HEK293 (cell line): ENCODE results near the gene CFAP99.
"Not testable (repeated sequence)": the region's sequence is repeated elsewhere in the genome, so short reads cannot be mapped to it uniquely, and the experiment has no call there.

Experiments
- CTCF ChIA-PET: fragments of 350-600 bp; formaldehyde crosslinking; extraction: SDS; loops from one replicate; lab custom pipeline; 2021; ENCODE audit warnings: antibody characterized with exemption; lab: Yijun Ruan, JAX
- POLR2A ChIA-PET: fragments of 300-600 bp; formaldehyde crosslinking; extraction: SDS; loops from one replicate; lab custom pipeline; 2020; ENCODE audit warnings: antibody characterized with exemption, inconsistent platforms; lab: Yijun Ruan, JAX
- H3K27ac ChIP-seq: fragments of 200-500 bp; sonication (Bioruptor generic); 2 replicates; pipeline ENCODE4 v1.5.1; 2014; ENCODE audit warnings: low read depth, low read length, control low read depth, inconsistent platforms; ENCODE audit errors: extremely low read depth
- H3K36me3 ChIP-seq, 2 experiments: fragments of 200-500 bp in 1 of 2; sonication (Bioruptor generic) in 1 of 2; 1 replicate in 1 of 2; 2 replicates in 1 of 2; pipeline ENCODE4 v1.5.1; 2014 to 2017; ENCODE audit warnings: inconsistent platforms in 2 of 2, low read length in 2 of 2; ENCODE audit not compliant: control insufficient read depth in 2 of 2, insufficient read depth in 1 of 2
- H3K4me1 ChIP-seq: fragments of 200-500 bp; sonication (Bioruptor generic); 2 replicates; pipeline ENCODE4 v1.5.1; 2014; ENCODE audit warnings: mild to moderate bottlenecking, low read length, inconsistent platforms; ENCODE audit not compliant: control insufficient read depth, insufficient read depth
- H3K4me3 ChIP-seq: 2 replicates; pipeline ENCODE4 v1.5.1; 2011; ENCODE audit warnings: low read depth, mild to moderate bottlenecking, control low read depth, low read length, moderate library complexity
- H3K9me3 ChIP-seq: fragments of 200-500 bp; sonication (Bioruptor generic); 2 replicates; pipeline ENCODE4 v1.5.1; 2014; ENCODE audit warnings: low read depth, low read length, inconsistent platforms; ENCODE audit not compliant: control insufficient read depth, insufficient read depth
- AEBP2 ChIP-seq: fragments of 450-650 bp; formaldehyde crosslinking; IDR thresholded peaks from 2 replicates; pipeline ENCODE4 v1.5.1; 2016; ENCODE audit warnings: missing biosample characterization, missing genetic modification characterization, borderline replicate concordance
- ATF2 ChIP-seq: fragments of 450-650 bp; formaldehyde crosslinking; IDR thresholded peaks from 2 replicates; pipeline ENCODE4 v1.5.1; 2016; ENCODE audit warnings: missing biosample characterization, missing genetic modification characterization, low read depth
- GFI1B ChIP-seq: fragments of 450-650 bp; formaldehyde crosslinking; IDR thresholded peaks from 2 replicates; pipeline ENCODE4 v1.5.1; 2016; ENCODE audit warnings: missing biosample characterization, missing genetic modification characterization
- HOXC10 ChIP-seq: sonication (generic); formaldehyde crosslinking; IDR thresholded peaks from 2 replicates; pipeline ENCODE4 v1.8.1; 2023; ENCODE audit warnings: mild to moderate bottlenecking, missing genetic modification reagents
- REPIN1 ChIP-seq: fragments of 450-650 bp; formaldehyde crosslinking; IDR thresholded peaks from 2 replicates; pipeline ENCODE4 v1.5.1; 2017; ENCODE audit warnings: missing biosample characterization, missing genetic modification characterization, low read depth
- SP3 ChIP-seq: fragments of 450-650 bp; formaldehyde crosslinking; IDR thresholded peaks from 2 replicates; pipeline ENCODE4 v1.5.1; 2016; ENCODE audit warnings: missing biosample characterization, missing genetic modification characterization
- ZBTB17 ChIP-seq: fragments of 450-650 bp; formaldehyde crosslinking; IDR thresholded peaks from 2 replicates; pipeline ENCODE4 v1.5.1; 2016; ENCODE audit warnings: missing biosample characterization, missing genetic modification characterization
- ZNF121 ChIP-seq: fragments of 450-650 bp; formaldehyde crosslinking; IDR thresholded peaks from 2 replicates; pipeline ENCODE4 v1.5.1; 2016; ENCODE audit warnings: missing biosample characterization, missing genetic modification characterization
- ZNF138 ChIP-seq: fragments of 450-650 bp; formaldehyde crosslinking; IDR thresholded peaks from 2 replicates; pipeline ENCODE4 v1.5.1; 2016; ENCODE audit warnings: missing biosample characterization, missing genetic modification characterization, borderline replicate concordance
- ZNF146 ChIP-seq: fragments of 450-650 bp; formaldehyde crosslinking; IDR thresholded peaks from 2 replicates; pipeline ENCODE4 v1.5.1; 2016; ENCODE audit warnings: missing biosample characterization, missing genetic modification characterization
- ZNF175 ChIP-seq: fragments of 450-650 bp; formaldehyde crosslinking; IDR thresholded peaks from 2 replicates; pipeline ENCODE4 v1.5.1; 2016; ENCODE audit warnings: missing biosample characterization, missing genetic modification characterization
- ZNF324 ChIP-seq: fragments of 450-650 bp; formaldehyde crosslinking; IDR thresholded peaks from 2 replicates; pipeline ENCODE4 v1.5.1; 2016; ENCODE audit warnings: missing biosample characterization, missing genetic modification characterization
- ZNF341 ChIP-seq: fragments of 450-650 bp; formaldehyde crosslinking; IDR thresholded peaks from 2 replicates; pipeline ENCODE4; 2016; ENCODE audit warnings: low read depth, missing biosample characterization, missing genetic modification characterization
- ZNF37A ChIP-seq: fragments of 450-650 bp; IDR thresholded peaks from 2 replicates; pipeline ENCODE4 v1.5.1; 2018; ENCODE audit warnings: missing biosample characterization, missing genetic modification characterization
- ZNF391 ChIP-seq: fragments of 450-650 bp; formaldehyde crosslinking; IDR thresholded peaks from 2 replicates; pipeline ENCODE4 v1.5.1; 2016; ENCODE audit warnings: low read depth, missing biosample characterization, missing genetic modification characterization, borderline replicate concordance
- ZNF426 ChIP-seq: fragments of 450-650 bp; formaldehyde crosslinking; IDR thresholded peaks from 2 replicates; pipeline ENCODE4 v1.5.1; 2017; ENCODE audit warnings: missing biosample characterization, missing genetic modification characterization, mild to moderate bottlenecking, inconsistent platforms, moderate library complexity
- ZNF473 ChIP-seq: fragments of 450-650 bp; formaldehyde crosslinking; IDR thresholded peaks from 2 replicates; pipeline ENCODE4 v1.5.1; 2017; ENCODE audit warnings: missing biosample characterization, missing genetic modification characterization
- ZNF510 ChIP-seq: fragments of 450-650 bp; formaldehyde crosslinking; IDR thresholded peaks from 2 replicates; pipeline ENCODE4 v1.5.1; 2018; ENCODE audit warnings: mild to moderate bottlenecking, missing genetic modification characterization, missing biosample characterization; ENCODE audit not compliant: insufficient replicate concordance
- ZNF555 ChIP-seq: fragments of 450-650 bp; formaldehyde crosslinking; conservative IDR thresholded peaks from 2 replicates; pipeline ENCODE4 v1.5.1; 2017; ENCODE audit warnings: missing biosample characterization, mild to moderate bottlenecking, missing genetic modification characterization, inconsistent platforms
- ZNF560 ChIP-seq: fragments of 450-650 bp; formaldehyde crosslinking; IDR thresholded peaks from 2 replicates; pipeline ENCODE4 v1.5.1; 2017; ENCODE audit warnings: missing biosample characterization, missing genetic modification characterization, borderline replicate concordance
- ZNF561 ChIP-seq: fragments of 450-650 bp; IDR thresholded peaks from 2 replicates; pipeline ENCODE4 v1.5.1; 2018; ENCODE audit warnings: missing biosample characterization, missing genetic modification characterization, borderline replicate concordance
- ZNF600 ChIP-seq: fragments of 450-650 bp; formaldehyde crosslinking; IDR thresholded peaks from 2 replicates; pipeline ENCODE4 v1.5.1; 2016; ENCODE audit warnings: missing biosample characterization, missing genetic modification characterization
- ZNF777 ChIP-seq: fragments of 450-650 bp; formaldehyde crosslinking; IDR thresholded peaks from 2 replicates; pipeline ENCODE4 v1.5.1; 2017; ENCODE audit warnings: missing biosample characterization, missing genetic modification characterization, borderline replicate concordance
- ZNF791 ChIP-seq: fragments of 450-650 bp; formaldehyde crosslinking; IDR thresholded peaks from 2 replicates; pipeline ENCODE4 v1.5.1; 2016; ENCODE audit warnings: missing biosample characterization, missing genetic modification characterization
- TF ChIP-seq, protein P1 (sequence below): fragments of 450-650 bp; formaldehyde crosslinking; IDR thresholded peaks from 2 replicates; pipeline ENCODE4 v1.5.1; 2017; ENCODE audit warnings: missing biosample characterization, mild to moderate bottlenecking, missing genetic modification characterization, moderate library complexity

Gene CFAP99

DNA sequence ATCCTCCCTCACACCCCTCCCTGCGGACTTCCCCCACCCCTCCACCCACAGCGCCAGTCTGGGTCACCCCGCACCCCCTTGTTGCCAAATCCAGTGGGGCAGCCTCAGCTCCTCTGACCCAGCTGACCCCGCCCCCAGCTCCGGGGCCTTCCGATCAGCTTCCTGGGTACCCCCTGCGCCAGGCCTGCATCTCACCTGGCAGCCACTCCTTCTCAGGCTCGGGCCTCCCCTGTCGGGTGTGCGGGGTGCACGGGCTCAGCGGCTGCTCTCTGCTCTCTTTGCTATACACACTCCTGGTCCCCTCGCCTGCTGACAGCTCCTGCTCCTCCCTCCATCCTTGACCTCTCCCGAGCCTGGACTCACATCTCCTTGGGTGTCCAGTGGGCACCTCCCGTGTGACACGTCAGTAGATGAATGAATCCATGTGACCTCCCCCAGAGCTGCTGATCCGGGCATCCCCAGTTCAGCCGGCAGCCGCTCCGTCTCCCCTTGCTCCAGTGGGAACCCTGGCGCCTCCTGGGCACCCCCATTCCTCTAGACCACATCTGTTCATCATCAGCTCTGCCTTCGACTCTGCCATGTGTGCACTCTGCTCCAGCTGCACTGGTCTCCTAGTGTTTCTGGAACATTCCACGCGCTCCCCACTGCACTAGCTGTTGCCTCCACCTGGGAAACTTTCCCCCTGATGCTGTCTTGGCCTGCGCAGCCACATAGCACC lies 9.9 kb downstream of the CFAP99 start:
- POLR2A ChIA-PET, result no interaction called here
- H3K36me3 ChIP-seq, result no peaks in the 10 kb centered on the region
- CTCF ChIA-PET, result interaction anchor here (0.6 kb wide), 1 partner anchor 10 kb away, joined by 4 read pairs; the partner anchor contains the start of gene CFAP99

DNA sequence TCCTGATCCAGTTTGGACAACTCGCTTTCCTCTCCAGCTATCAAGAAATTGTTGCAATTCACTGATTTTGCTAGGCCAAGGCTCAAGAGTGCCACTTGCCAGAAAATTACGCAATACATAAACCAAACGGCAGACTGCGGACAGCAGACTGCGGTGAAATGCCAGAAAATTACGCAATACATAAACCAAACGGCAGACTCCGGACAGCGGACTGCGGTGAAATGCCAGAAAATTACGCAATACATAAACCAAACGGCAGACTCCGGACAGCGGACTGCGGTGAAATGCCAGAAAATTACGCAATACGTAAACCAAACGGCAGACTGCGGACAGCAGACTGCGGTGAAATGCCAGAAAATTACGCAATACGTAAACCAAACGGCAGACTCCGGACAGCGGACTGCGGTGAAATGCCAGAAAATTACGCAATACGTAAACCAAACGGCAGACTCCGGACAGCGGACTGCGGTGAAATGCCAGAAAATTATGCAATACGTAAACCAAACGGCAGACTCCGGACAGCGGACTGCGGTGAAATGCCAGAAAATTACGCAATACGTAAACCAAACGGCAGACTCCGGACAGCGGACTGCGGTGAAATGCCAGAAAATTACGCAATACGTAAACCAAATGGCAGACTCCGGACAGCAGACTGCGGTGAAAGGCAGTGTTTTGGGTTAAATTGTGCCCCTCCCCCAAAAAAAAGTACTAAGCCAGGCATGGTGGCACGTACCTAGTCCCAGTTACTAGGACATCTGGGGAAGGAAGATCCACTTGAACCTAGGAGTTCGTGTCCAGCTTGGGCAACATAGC lies 11.4 kb downstream of the CFAP99 start:
- H3K4me3 ChIP-seq, POLR2A ChIA-PET, H3K4me1 ChIP-seq, H3K27ac ChIP-seq, H3K36me3 ChIP-seq, CTCF ChIA-PET, H3K9me3 ChIP-seq: not testable (repeated sequence)

More for the DNA sequence above, 9.9 kb downstream of the CFAP99 start:
- no peak for TF ChIP-seq ZNF510 (tag by site-specific recombination)
- TF ChIP-seq ZNF175 (tag by site-specific recombination), result no peak
- TF ChIP-seq ATF2 (tag by site-specific recombination), result no peak
- no peak for TF ChIP-seq ZNF777 (tag by site-specific recombination)
- no peak for TF ChIP-seq ZNF37A (tag by site-specific recombination)
- no peak for TF ChIP-seq ZNF121
- no peak for TF ChIP-seq ZNF341 (tag by site-specific recombination)
- no peak for TF ChIP-seq ZNF426 (tag by site-specific recombination)
- TF ChIP-seq ZNF473 (tag by site-specific recombination), result no peak
- no peak for TF ChIP-seq HOXC10 (CRISPR knock-in tag)
- no peak for TF ChIP-seq ZNF600 (tag by site-specific recombination)
- TF ChIP-seq ZNF324 (tag by site-specific recombination), result no peak
- TF ChIP-seq, protein P1, sequence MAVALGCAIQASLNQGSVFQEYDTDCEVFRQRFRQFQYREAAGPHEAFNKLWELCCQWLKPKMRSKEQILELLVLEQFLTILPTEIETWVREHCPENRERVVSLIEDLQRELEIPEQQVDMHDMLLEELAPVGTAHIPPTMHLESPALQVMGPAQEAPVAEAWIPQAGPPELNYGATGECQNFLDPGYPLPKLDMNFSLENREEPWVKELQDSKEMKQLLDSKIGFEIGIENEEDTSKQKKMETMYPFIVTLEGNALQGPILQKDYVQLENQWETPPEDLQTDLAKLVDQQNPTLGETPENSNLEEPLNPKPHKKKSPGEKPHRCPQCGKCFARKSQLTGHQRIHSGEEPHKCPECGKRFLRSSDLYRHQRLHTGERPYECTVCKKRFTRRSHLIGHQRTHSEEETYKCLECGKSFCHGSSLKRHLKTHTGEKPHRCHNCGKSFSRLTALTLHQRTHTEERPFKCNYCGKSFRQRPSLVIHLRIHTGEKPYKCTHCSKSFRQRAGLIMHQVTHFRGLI (tag by site-specific recombination), result no peak
- TF ChIP-seq ZNF560, result no peak
- no peak for TF ChIP-seq ZBTB17 (tag by site-specific recombination)
- no peak for TF ChIP-seq ZNF138
- TF ChIP-seq ZNF561, result no peak
- TF ChIP-seq GFI1B (tag by site-specific recombination), result no peak
- no peak overlapping the region for H3K27ac ChIP-seq
- no peak overlapping the region for H3K4me3 ChIP-seq
- H3K4me1 ChIP-seq, result no peaks in the 10 kb centered on the region
- no peaks in the 10 kb centered on the region for H3K9me3 ChIP-seq

GRCh38 chr4:2432004-2432403 lies 13.2 kb downstream of the CFAP99 start:
- no peak overlapping the region for H3K4me3 ChIP-seq
- H3K36me3 ChIP-seq, result no peaks in the 10 kb centered on the region
- H3K27ac ChIP-seq, result no peak overlapping the region
- ChIA-PET POLR2A (no interaction called here), CTCF (no interaction called here)
- no peaks in the 10 kb centered on the region for H3K4me1 ChIP-seq
- H3K9me3 ChIP-seq, result no peaks in the 10 kb centered on the region
- no peak for TF ChIP-seq ZNF391 (tag by site-specific recombination)
- no peak for TF ChIP-seq SP3 (tag by site-specific recombination)
- TF ChIP-seq ZNF324 (tag by site-specific recombination), result no peak
- no peak for TF ChIP-seq ZNF791 (tag by site-specific recombination)
- no peak for TF ChIP-seq AEBP2 (tag by site-specific recombination)
- TF ChIP-seq ZNF555 (tag by site-specific recombination), result no peak
- no peak for TF ChIP-seq REPIN1
- no peak for TF ChIP-seq ZNF146 (tag by site-specific recombination)
- TF ChIP-seq ZNF777 (tag by site-specific recombination), result no peak
